HG03159 (cell line): ENCODE results near the gene CDH26.
A peak's percentile ranks its signal among the peaks of the same experiment; 100 is the strongest.
"Not testable (repeated sequence)": the region's sequence is repeated elsewhere in the genome, so short reads cannot be mapped to it uniquely, and the experiment has no call there.

ENCODE experiments used
- ATAC-seq: cut with Tn5 transposase; IDR thresholded peaks from one replicate; pipeline ENCODE4 v1.9.1; 2021; ENCODE audit warnings: mild to moderate bottlenecking, moderate library complexity; ENCODE audit not compliant: unreplicated experiment

CDH26 gene

GRCh38 chr20:60040471-60041162 lies 82.4 kb downstream of the CDH26 start:
- ATAC-seq = no peak

GRCh38 chr20:60041436-60042165 lies 83.4 kb downstream of the CDH26 start:
- not testable (repeated sequence) for ATAC-seq

- ATAC-seq = no peak
These were observed 85.2 kb downstream of the CDH26 start for GRCh38 chr20:60043435-60043834.

GRCh38 chr20:60046011-60046413 lies 87.8 kb downstream of the CDH26 start:
- ATAC-seq = no peak

- ATAC-seq = no peak
These were observed 88.2 kb downstream of the CDH26 start for GRCh38 chr20:60046436-60046835.

- ATAC-seq = no peak
These were observed 88.6 kb downstream of the CDH26 start for GRCh38 chr20:60046860-60047259.

GRCh38 chr20:60048634-60049521 lies 90.7 kb downstream of the CDH26 start:
- no peak for ATAC-seq

- ATAC-seq = no peak
These were observed 91.4 kb downstream of the CDH26 start for GRCh38 chr20:60049601-60050000.

GRCh38 chr20:60050193-60050947 lies 92.1 kb downstream of the CDH26 start:
- ATAC-seq = no peak

- ATAC-seq = no peak
These were observed 93.7 kb downstream of the CDH26 start for GRCh38 chr20:60051911-60052310.

- no peak for ATAC-seq
These were observed 94.1 kb downstream of the CDH26 start for GRCh38 chr20:60052322-60052721.

- no peak for ATAC-seq
These were observed 95.0 kb downstream of the CDH26 start for GRCh38 chr20:60053125-60053817.

- ATAC-seq = no peak
These were observed 95.6 kb downstream of the CDH26 start for GRCh38 chr20:60053818-60054190.

GRCh38 chr20:60054716-60055634 lies 96.8 kb downstream of the CDH26 start:
- no peak for ATAC-seq

- no peak for ATAC-seq
These were observed 97.5 kb downstream of the CDH26 start for GRCh38 chr20:60055740-60056139.

GRCh38 chr20:60056407-60057122 lies 98.3 kb downstream of the CDH26 start:
- no peak for ATAC-seq

- peak; percentile 53 for ATAC-seq
These were observed 99.1 kb downstream of the CDH26 start for GRCh38 chr20:60057123-60057865.
